NCI-H2107 treated with DMSO at 0.1 percent for 48 hours (cell line): ENCODE data around the gene SFSWAP.

Experiments used
- DNase-seq: peaks from one replicate; lab custom pipeline; 2025; ENCODE audit not compliant: unreplicated experiment; lab: John Stamatoyannopoulos, UW

SFSWAP gene

GRCh38 chr12:131784909-131785762, 74.2 kb downstream of the SFSWAP start:
- no peak for DNase-seq

- DNase-seq: no peak
These were observed 75.0 kb downstream of the SFSWAP start for GRCh38 chr12:131785763-131786330.

- no peak for DNase-seq
These were observed 75.4 kb downstream of the SFSWAP start for GRCh38 chr12:131786331-131786730.

GRCh38 chr12:131787143-131787660, 76.3 kb downstream of the SFSWAP start:
- no peak for DNase-seq

GRCh38 chr12:131788070-131788469, 77.2 kb downstream of the SFSWAP start:
- no peak for DNase-seq

- no peak for DNase-seq
These were observed 78.7 kb downstream of the SFSWAP start for GRCh38 chr12:131789638-131790037.

GRCh38 chr12:131793243-131794022, 82.5 kb downstream of the SFSWAP start:
- DNase-seq: no peak

GRCh38 chr12:131794061-131794460, 83.2 kb downstream of the SFSWAP start:
- DNase-seq: no peak

GRCh38 chr12:131794573-131794972, 83.7 kb downstream of the SFSWAP start:
- DNase-seq: no peak

- no peak for DNase-seq
These were observed 84.2 kb downstream of the SFSWAP start for GRCh38 chr12:131795064-131795463.

GRCh38 chr12:131795690-131796410, 85.0 kb downstream of the SFSWAP start:
- no peak for DNase-seq

- DNase-seq: no peak
These were observed 85.5 kb downstream of the SFSWAP start for GRCh38 chr12:131796411-131796736.

GRCh38 chr12:131796754-131797587, 86.1 kb downstream of the SFSWAP start:
- no peak for DNase-seq

- no peak for DNase-seq
These were observed 86.7 kb downstream of the SFSWAP start for GRCh38 chr12:131797588-131797934.

- no peak for DNase-seq
These were observed 88.3 kb downstream of the SFSWAP start for GRCh38 chr12:131799195-131799594.

- no peak for DNase-seq
These were observed 89.1 kb downstream of the SFSWAP start for GRCh38 chr12:131799828-131800593.

GRCh38 chr12:131800594-131801135, 89.8 kb downstream of the SFSWAP start:
- DNase-seq: no peak

GRCh38 chr12:131801254-131801866, 90.5 kb downstream of the SFSWAP start:
- no peak for DNase-seq
